ENCODE measurements around the gene TRAPPC10. TPM values are rescaled to one million over a fixed set of nuclear protein-coding genes. Genes with fewer than 3 reads are reported as not detected.
A peak's percentile ranks its signal among the peaks of the same experiment; 100 is the strongest.

TRAPPC10 gene
- total RNA-seq, 1 experiment from 2014 or later = 32.9 TPM

DNA sequence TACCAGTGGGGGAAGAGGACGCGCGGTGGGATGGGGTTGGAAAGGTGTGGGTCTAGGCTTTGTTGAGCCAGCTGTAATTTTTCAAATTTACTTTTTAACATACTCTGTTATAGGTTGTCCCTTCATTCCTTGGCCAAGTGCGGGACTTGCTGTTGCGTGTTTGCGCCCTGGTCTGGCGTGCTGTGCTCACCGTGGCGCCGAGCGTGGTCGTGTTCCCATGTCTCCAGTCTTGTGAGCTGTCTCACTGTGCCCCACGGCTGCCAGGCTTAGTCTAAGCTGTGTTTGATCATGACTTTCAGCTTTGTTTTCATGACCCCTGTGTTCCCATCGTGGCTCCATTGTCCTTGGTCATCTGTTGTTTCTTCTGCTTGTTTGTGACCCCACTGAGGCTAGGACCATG lies 26.0 kb downstream of the TRAPPC10 start:
- no peak for DNase-seq
- Histone ChIP-seq H4K8ac (replicated peaks; ENCODE audit: insufficient read length, low read depth, low read length) (no peak overlapping the region), H3K4me1 (ENCODE audit: insufficient read depth, low read length) (no peaks in the 10 kb centered on the region), H2AK5ac (ENCODE audit: insufficient read length, low read length) (no peak overlapping the region), H3K4ac (ENCODE audit: low read depth, low read length) (no peak overlapping the region), H2BK15ac (ENCODE audit: low read depth, low read length) (no peak overlapping the region), H3K79me1 (ENCODE audit: insufficient read depth, low read depth, low read length, poor library complexity, severe bottlenecking) (no peaks in the 10 kb centered on the region), H2BK120ac (ENCODE audit: low read depth, low read length, poor library complexity, severe bottlenecking) (no peak overlapping the region), H2BK20ac (ENCODE audit: low read depth, low read length, poor library complexity, severe bottlenecking) (no peak overlapping the region), H2AFZ (ENCODE audit: low read length) (no peak overlapping the region), H4K91ac (ENCODE audit: insufficient read length, low read depth, low read length) (no peak overlapping the region), H3K18ac (ENCODE audit: insufficient read length, low read depth, low read length) (no peak overlapping the region), H3K23ac (ENCODE audit: insufficient read length, low read depth, low read length) (no peak overlapping the region), H3K27ac (ENCODE audit: insufficient read length, low read depth, low read length) (no peak overlapping the region), H2BK5ac (ENCODE audit: insufficient read length, low read length) (no peak overlapping the region), H3K23me2 (ENCODE audit: insufficient read length, low read depth, low read length, poor library complexity, severe bottlenecking) (no peaks in the 10 kb centered on the region), H3K79me2 (ENCODE audit: insufficient read depth, low read length) (no peaks in the 10 kb centered on the region; the same call in 1 of the 2 replicates), H3T11ph (ENCODE audit: low read length) (no peak overlapping the region), H3K14ac (ENCODE audit: insufficient read depth, low read length) (no peak overlapping the region), H4K5ac (ENCODE audit: insufficient read length, low read depth, low read length) (no peak overlapping the region), H3K9ac (ENCODE audit: extremely low read depth, insufficient read length, low read length) (no peak overlapping the region), H3K4me2 (ENCODE audit: insufficient read depth, insufficient read length, low read length) (no peak overlapping the region), H4K20me1 (ENCODE audit: control insufficient read depth, insufficient read depth, insufficient read length) (no peaks in the 10 kb centered on the region), H3K9me3 (ENCODE audit: control insufficient read depth, low read depth, low read length) (no peaks in the 10 kb centered on the region), H3K56ac (ENCODE audit: insufficient read length, low read depth, low read length) (no peak overlapping the region), H2BK12ac (ENCODE audit: insufficient read length, low read depth, low read length) (no peak overlapping the region), H3K27me3 (ENCODE audit: insufficient read depth, low read length) (no peaks in the 10 kb centered on the region)
- Mint-ChIP-seq H3K27ac (peak overlapping the region in 2 of 3 experiments; percentile 55 to 89; a peak in 3 of 7 replicates), H3K27me3 (ENCODE audit: low read depth) (no peaks in the 10 kb centered on the region), H3K36me3 (ENCODE audit: insufficient read depth in 1 of 3, low read depth in 3 of 3) (peaks cover 14 to 48% (median 38%) of the 10 kb centered on the region in 3 experiments), H3K4me1 (no peaks in the 10 kb centered on the region), H3K9me3 (no peaks in the 10 kb centered on the region), H3K4me3 (no peak overlapping the region)
- no CpG with 5 or more reads among the region's 14 CpGs for WGBS (ENCODE audit: extremely low coverage, insufficient read length, low lambda C conversion rate)
- TF ChIP-seq, protein P1, sequence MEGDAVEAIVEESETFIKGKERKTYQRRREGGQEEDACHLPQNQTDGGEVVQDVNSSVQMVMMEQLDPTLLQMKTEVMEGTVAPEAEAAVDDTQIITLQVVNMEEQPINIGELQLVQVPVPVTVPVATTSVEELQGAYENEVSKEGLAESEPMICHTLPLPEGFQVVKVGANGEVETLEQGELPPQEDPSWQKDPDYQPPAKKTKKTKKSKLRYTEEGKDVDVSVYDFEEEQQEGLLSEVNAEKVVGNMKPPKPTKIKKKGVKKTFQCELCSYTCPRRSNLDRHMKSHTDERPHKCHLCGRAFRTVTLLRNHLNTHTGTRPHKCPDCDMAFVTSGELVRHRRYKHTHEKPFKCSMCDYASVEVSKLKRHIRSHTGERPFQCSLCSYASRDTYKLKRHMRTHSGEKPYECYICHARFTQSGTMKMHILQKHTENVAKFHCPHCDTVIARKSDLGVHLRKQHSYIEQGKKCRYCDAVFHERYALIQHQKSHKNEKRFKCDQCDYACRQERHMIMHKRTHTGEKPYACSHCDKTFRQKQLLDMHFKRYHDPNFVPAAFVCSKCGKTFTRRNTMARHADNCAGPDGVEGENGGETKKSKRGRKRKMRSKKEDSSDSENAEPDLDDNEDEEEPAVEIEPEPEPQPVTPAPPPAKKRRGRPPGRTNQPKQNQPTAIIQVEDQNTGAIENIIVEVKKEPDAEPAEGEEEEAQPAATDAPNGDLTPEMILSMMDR (conservative IDR thresholded peaks at IDR 0.05) = no peak

Data from H9 (cell line).